Measurements from ENCODE around the gene TBC1D14. TPM values are rescaled to one million over a fixed set of nuclear protein-coding genes. Genes with fewer than 3 reads are reported as not detected.
A peak's percentile ranks its signal among the peaks of the same experiment; 100 is the strongest.

Gene TBC1D14
- total RNA-seq, 2 experiments from 2014 or later: 38.4 to 44.1 TPM

- BruUV-seq (replicated peaks): no TSS peak
- Histone ChIP-seq H3K36me3 (ENCODE audit: insufficient read depth, low read length) (peaks cover 27% of the 10 kb centered on the region; the same call in 1 of the 2 replicates), H3K4me1 (ENCODE audit: insufficient read depth, low read length, poor library complexity, severe bottlenecking) (no peaks in the 10 kb centered on the region), H2AFZ (ENCODE audit: low read length) (no peak overlapping the region), H3K79me2 (ENCODE audit: insufficient read depth, low read depth, low read length) (no peaks in the 10 kb centered on the region), H3K4me3 (ENCODE audit: low read depth, low read length, poor library complexity, severe bottlenecking) (no peak overlapping the region), H3K9me2 (ENCODE audit: insufficient read depth, low read length) (no peaks in the 10 kb centered on the region), H4K20me1 (ENCODE audit: insufficient read depth, low read length) (no peaks in the 10 kb centered on the region), H3K9me3 (ENCODE audit: low read length) (no peaks in the 10 kb centered on the region), H3K4me2 (ENCODE audit: low read length) (no peak overlapping the region), H3K27ac (ENCODE audit: low read depth, low read length, poor library complexity, severe bottlenecking) (no peak overlapping the region)
- DNase-seq (ENCODE audit: low spot score): no peak
- POLR2A ChIA-PET: no interaction called here
- CTCF ChIA-PET (ENCODE audit: unreplicated experiment): no interaction called here
- intact Hi-C loops (cut with micrococcal nuclease; ENCODE audit: unreplicated experiment): no loop called here
- TF ChIP-seq CTCF (conservative IDR thresholded peaks at IDR 0.05; ENCODE audit: low read length): no peak
- no peak for TF ChIP-seq EZH2phosphoT487 (IDR thresholded peaks at IDR 0.05; ENCODE audit: borderline replicate concordance, low read depth, low read length)
Measured at GRCh38 chr4:6881908-6882307, 27.7 kb upstream of the TBC1D14 start.

- no peak overlapping the region for H2AFZ ChIP-seq (ENCODE audit: low read length)
- CTCF ChIA-PET (ENCODE audit: unreplicated experiment): no interaction called here
- H3K79me2 ChIP-seq (ENCODE audit: insufficient read depth, low read depth, low read length): no peaks in the 10 kb centered on the region
- POLR2A ChIA-PET: interaction anchor here (0.6 to 1.3 kb wide), 3 partner anchors 12 to 150 kb away, joined by 3 to 4 read pairs (median 4); no protein-coding TSS in a partner anchor
- no TSS peak for BruUV-seq (replicated peaks)
- no peaks in the 10 kb centered on the region for H3K9me3 ChIP-seq (ENCODE audit: low read length)
- H3K9me2 ChIP-seq (ENCODE audit: insufficient read depth, low read length): no peaks in the 10 kb centered on the region
- H3K27ac ChIP-seq (ENCODE audit: low read depth, low read length, poor library complexity, severe bottlenecking): no peak overlapping the region
- no peaks in the 10 kb centered on the region for H4K20me1 ChIP-seq (ENCODE audit: insufficient read depth, low read length)
- intact Hi-C loops (cut with micrococcal nuclease; ENCODE audit: unreplicated experiment): no loop called here
- DNase-seq (ENCODE audit: low spot score): no peak
- no peak for TF ChIP-seq EZH2phosphoT487 (IDR thresholded peaks at IDR 0.05; ENCODE audit: borderline replicate concordance, low read depth, low read length)
- no peak for TF ChIP-seq CTCF (conservative IDR thresholded peaks at IDR 0.05; ENCODE audit: low read length)
- no peak overlapping the region for H3K4me2 ChIP-seq (ENCODE audit: low read length)
- no peak overlapping the region for H3K4me3 ChIP-seq (ENCODE audit: low read depth, low read length, poor library complexity, severe bottlenecking)
- no peaks in the 10 kb centered on the region for H3K4me1 ChIP-seq (ENCODE audit: insufficient read depth, low read length, poor library complexity, severe bottlenecking)
- H3K36me3 ChIP-seq (ENCODE audit: insufficient read depth, low read length): peaks cover 17% of the 10 kb centered on the region; the same call in 1 of the 2 replicates
Measured at GRCh38 chr4:6884341-6884870, 25.2 kb upstream of the TBC1D14 start.

GRCh38 chr4:6885953-6886557 is 23.6 kb upstream of the TBC1D14 start:
- Histone ChIP-seq H3K36me3 (ENCODE audit: insufficient read depth, low read length) (peaks cover 8% of the 10 kb centered on the region; the same call in 1 of the 2 replicates), H3K4me2 (ENCODE audit: low read length) (no peak overlapping the region), H3K4me3 (ENCODE audit: low read depth, low read length, poor library complexity, severe bottlenecking) (no peak overlapping the region), H3K9me2 (ENCODE audit: insufficient read depth, low read length) (no peaks in the 10 kb centered on the region), H2AFZ (ENCODE audit: low read length) (no peak overlapping the region), H3K9me3 (ENCODE audit: low read length) (peaks cover 10% of the 10 kb centered on the region), H3K27ac (ENCODE audit: low read depth, low read length, poor library complexity, severe bottlenecking) (no peak overlapping the region), H4K20me1 (ENCODE audit: insufficient read depth, low read length) (no peaks in the 10 kb centered on the region), H3K79me2 (ENCODE audit: insufficient read depth, low read depth, low read length) (no peaks in the 10 kb centered on the region), H3K4me1 (ENCODE audit: insufficient read depth, low read length, poor library complexity, severe bottlenecking) (no peaks in the 10 kb centered on the region)
- no TSS peak for BruUV-seq (replicated peaks)
- ChIA-PET POLR2A (no interaction called here), CTCF (ENCODE audit: unreplicated experiment) (interaction anchor here (0.6 kb wide), 1 partner anchor 144 kb away, joined by 3 read pairs; no protein-coding TSS in a partner anchor)
- intact Hi-C loops (cut with micrococcal nuclease; ENCODE audit: unreplicated experiment): no loop called here
- TF ChIP-seq EZH2phosphoT487 (IDR thresholded peaks at IDR 0.05; ENCODE audit: borderline replicate concordance, low read depth, low read length) (no peak), CTCF (conservative IDR thresholded peaks at IDR 0.05; ENCODE audit: low read length) (peak; percentile 71)
- peak; percentile 56 for DNase-seq (ENCODE audit: low spot score)
